Upper lobe of left lung (tissue), 6 donors: ENCODE data around the gene TNN. TPM values are rescaled to one million over a fixed set of nuclear protein-coding genes. Genes with fewer than 3 reads are reported as not detected.

ENCODE experiments used
- ATAC-seq, 2 donors: fragments of 200-7000 bp; cut with Tn5 transposase; one replicate each; pipeline ENCODE4 v1.9.1; 2022; ENCODE audit warnings: mild to moderate bottlenecking in 2 of 2, moderate library complexity in 2 of 2; ENCODE audit not compliant: low FRiP score in 2 of 2
- DNase-seq, 2 donors: peaks; one replicate each; pipeline ENCODE4 v3.0.0-alpha.2; 2019 to 2020
- H3K27ac ChIP-seq, 4 donors: fragments of 200-600 bp; sonication (generic); one replicate each; pipeline ENCODE4 v1.5.1; 2016 to 2019
- H3K27me3 ChIP-seq, 4 donors: fragments of 200-600 bp; sonication (generic); one replicate each; pipeline ENCODE4 v1.5.1; 2017 to 2019
- H3K36me3 ChIP-seq, 4 donors: fragments of 200-600 bp; sonication (generic); one replicate each; pipeline ENCODE4 v1.5.1; 2016 to 2019
- H3K4me1 ChIP-seq, 4 donors: fragments of 200-600 bp; sonication (generic); one replicate each; pipeline ENCODE4 v1.5.1; 2018 to 2019
- H3K4me3 ChIP-seq, 4 donors: fragments of 200-600 bp; sonication (generic); one replicate each; pipeline ENCODE4 v1.5.1; 2017 to 2019; ENCODE audit warnings: mild to moderate bottlenecking in 2 of 4, moderate library complexity in 1 of 4
- H3K9me3 ChIP-seq, 4 donors: fragments of 200-600 bp; sonication (generic); one replicate each; pipeline ENCODE4 v1.5.1; 2018 to 2019
- EP300 ChIP-seq, 4 donors: sonication (generic); formaldehyde crosslinking; IDR thresholded peaks; one replicate each; pipeline ENCODE4 v1.5.1; 2017; ENCODE audit warnings: antibody characterized with exemption in 4 of 4, control low read depth in 2 of 4
- POLR2A ChIP-seq, 4 donors: fragments of 450-650 bp; IDR thresholded peaks; one replicate each; pipeline ENCODE4 v1.5.1; 2016 to 2017; ENCODE audit warnings: antibody characterized with exemption in 4 of 4, mild to moderate bottlenecking in 2 of 4
- POLR2AphosphoS5 ChIP-seq, 2 donors: sonication (generic); formaldehyde crosslinking; IDR thresholded peaks; one replicate each; pipeline ENCODE4 v1.5.1; 2017; ENCODE audit warnings: antibody characterized with exemption in 2 of 2
- WGBS, 2 donors: methylation state at CpG; one replicate each; pipeline ENCODE4 v1.1.5; 2017 to 2018; 5-methylcytosine and 5-hydroxymethylcytosine counted together
- total RNA-seq, 6 donors: library from RNA; depleted of rRNA in 4 of 6; stranded (reverse); fragments of >200 nt in 4 of 6; gene quantifications; one replicate each; pipeline versions ENCODE4 v1.1.0 to v1.2.1, GENCODE V29; 2016 to 2021
- TF ChIP-seq, protein P1 (sequence below), 6 experiments: fragments of 450-650 bp in 4 of 6; fragments of 200-600 bp in 2 of 6; sonication (generic) in 2 of 6; IDR thresholded peaks; one replicate each; pipeline ENCODE4 v1.5.1; 2016 to 2019; ENCODE audit warnings: antibody characterized with exemption in 6 of 6
- donor health status: DM: no; HTN: no; CAD: no; lungs with moderate emphysema.
- donor health status: DM: no; HTN: yes; CAD: no; lungs with severe emphysema.

Gene TNN
- total RNA-seq, 6 donors from 2014 or later, result 0.14 to 1.0 (median 0.16) TPM; not detected in 2

DNA sequence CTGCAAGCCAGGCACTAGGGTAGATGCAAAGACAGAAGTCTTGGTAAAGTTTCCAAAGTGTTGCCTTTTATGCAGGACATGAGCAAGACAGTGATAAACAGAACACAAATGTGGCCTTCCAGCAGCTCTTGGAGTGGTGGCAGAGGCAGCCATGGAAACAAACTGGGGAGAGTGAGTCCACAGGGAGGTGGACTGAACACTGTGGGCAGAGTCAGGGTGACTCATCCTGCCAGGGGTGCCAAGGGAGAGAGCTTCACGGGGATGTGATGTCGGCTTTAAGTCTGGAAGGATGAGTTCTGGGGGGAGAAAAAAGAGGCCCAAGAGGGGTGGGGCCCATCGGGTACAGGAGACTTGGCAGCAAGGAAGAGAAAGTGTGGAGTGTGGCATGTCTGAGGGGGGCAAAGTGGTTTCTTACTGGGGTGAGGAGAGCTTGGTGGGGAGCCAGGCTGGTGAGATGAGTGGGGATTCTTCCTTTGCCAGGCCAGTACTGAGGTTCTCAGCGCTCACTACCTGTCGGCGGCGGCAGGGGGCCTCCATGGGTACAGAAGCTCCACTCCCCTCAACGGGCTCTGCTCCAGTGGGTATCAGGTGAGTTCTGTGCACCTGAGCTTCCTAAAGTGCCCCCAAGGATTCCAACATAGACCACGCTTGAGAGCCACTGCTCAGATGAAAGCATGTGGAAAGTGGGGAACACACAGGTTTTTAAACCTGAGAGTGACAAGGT is 83.1 kb downstream of the TNN start:
- peaks cover 3 to 18% (median 6%) of the 10 kb centered on the region in 4 donors for H3K4me1 ChIP-seq
- 74 to 82% methylated on average over 5 to 9 of the region's 9 CpGs for WGBS, 2 donors
- ATAC-seq (no peak), DNase-seq (peak in 1 of 2 donors; percentile 41)
- TF ChIP-seq POLR2AphosphoS5 (IDR thresholded peaks at IDR 0.05) (no peak), POLR2A (IDR thresholded peaks at IDR 0.05) (no peak), EP300 (IDR thresholded peaks at IDR 0.05) (no peak)
- TF ChIP-seq, protein P1, sequence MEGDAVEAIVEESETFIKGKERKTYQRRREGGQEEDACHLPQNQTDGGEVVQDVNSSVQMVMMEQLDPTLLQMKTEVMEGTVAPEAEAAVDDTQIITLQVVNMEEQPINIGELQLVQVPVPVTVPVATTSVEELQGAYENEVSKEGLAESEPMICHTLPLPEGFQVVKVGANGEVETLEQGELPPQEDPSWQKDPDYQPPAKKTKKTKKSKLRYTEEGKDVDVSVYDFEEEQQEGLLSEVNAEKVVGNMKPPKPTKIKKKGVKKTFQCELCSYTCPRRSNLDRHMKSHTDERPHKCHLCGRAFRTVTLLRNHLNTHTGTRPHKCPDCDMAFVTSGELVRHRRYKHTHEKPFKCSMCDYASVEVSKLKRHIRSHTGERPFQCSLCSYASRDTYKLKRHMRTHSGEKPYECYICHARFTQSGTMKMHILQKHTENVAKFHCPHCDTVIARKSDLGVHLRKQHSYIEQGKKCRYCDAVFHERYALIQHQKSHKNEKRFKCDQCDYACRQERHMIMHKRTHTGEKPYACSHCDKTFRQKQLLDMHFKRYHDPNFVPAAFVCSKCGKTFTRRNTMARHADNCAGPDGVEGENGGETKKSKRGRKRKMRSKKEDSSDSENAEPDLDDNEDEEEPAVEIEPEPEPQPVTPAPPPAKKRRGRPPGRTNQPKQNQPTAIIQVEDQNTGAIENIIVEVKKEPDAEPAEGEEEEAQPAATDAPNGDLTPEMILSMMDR (IDR thresholded peaks at IDR 0.05), result no peak
- no peak overlapping the region for H3K27ac ChIP-seq
- no peak overlapping the region for H3K4me3 ChIP-seq
- no peaks in the 10 kb centered on the region for H3K27me3 ChIP-seq
- no peaks in the 10 kb centered on the region for H3K9me3 ChIP-seq
- H3K36me3 ChIP-seq, result no peaks in the 10 kb centered on the region

DNA sequence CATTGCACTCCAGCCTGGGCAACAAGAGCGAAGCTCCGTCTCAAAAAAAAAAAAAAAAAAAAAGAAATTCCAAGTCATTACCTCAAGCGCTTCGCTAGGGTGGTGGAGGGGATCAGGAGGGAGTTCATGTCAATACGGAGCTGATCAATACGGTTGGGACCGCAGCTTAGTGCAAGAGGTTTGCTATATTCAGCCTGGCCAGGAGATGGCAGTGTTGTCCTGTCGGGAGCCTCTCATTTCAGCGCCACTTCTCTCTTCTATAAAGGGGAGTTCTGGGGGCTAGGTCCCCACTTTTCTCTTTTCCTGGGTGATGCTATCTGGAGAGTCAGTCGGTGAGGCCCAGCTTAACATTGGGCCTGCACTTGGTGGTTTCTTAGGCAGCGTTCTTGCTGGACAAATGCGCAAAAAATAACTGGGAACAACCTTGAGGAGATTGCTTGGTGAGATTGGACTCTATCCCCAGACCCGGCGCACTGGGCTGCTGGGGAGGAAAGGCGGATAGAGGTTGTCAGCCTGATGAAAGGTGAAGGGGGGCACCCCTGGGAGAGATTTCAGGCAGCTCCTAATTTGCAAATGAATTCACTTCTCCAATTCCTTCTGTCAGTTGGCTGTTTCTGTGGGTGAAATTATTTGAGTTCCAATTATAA is 84.5 kb downstream of the TNN start:
- Histone ChIP-seq H3K4me3 (no peak overlapping the region), H3K4me1 (peaks cover 0 to 21% (median 2%) of the 10 kb centered on the region in 4 donors), H3K9me3 (no peaks in the 10 kb centered on the region), H3K36me3 (no peaks in the 10 kb centered on the region), H3K27me3 (no peaks in the 10 kb centered on the region), H3K27ac (no peak overlapping the region)
- TF ChIP-seq POLR2A (IDR thresholded peaks at IDR 0.05), result no peak
- TF ChIP-seq, protein P1 (IDR thresholded peaks at IDR 0.05), result peak; percentile 74 to 88 (median 80)
- ATAC-seq (peak in 1 of 2 donors; percentile 87), DNase-seq (peak in 1 of 2 donors; percentile 47)
- 10 to 12% methylated on average over 15 of the region's 15 CpGs for WGBS, 2 donors

DNA sequence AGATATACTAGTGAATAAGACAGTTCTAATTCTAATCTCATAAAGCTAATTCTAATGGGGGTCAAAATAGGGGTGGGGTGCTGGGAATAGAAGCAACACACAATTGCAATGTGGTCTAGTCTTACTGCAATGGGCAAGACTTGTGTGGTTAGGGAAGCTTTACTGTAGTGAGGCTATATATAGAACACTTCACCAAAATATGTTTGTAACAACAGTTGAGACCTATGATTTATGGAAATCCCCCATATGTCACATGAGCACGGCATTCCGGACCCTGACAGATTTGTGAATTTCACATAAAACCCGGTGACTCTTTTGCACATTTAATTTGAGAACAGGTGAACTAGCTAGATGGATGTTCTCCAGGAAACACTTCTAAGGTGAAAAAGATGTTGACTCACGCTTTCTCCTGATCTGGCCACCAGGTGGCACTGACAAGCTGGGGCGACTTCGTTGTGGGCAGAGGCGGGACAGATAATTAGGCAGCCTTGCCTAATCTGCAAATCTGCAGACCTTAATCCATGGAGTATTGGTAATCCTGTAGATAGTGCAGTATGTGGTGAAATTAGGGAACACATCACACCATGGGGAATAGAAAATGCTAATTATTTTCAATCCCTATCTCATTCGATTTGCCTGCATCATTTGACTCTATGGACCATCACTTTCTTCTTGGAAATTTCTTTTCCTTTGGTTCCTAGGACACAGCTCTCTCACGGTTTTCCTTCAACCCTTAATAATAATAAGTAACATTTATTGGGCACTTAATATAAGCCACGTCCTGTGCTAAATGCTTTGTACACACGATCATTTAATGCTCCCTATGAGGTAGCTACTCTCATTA is 87.2 kb downstream of the TNN start:
- no peak overlapping the region for H3K4me3 ChIP-seq
- no peaks in the 10 kb centered on the region for H3K27me3 ChIP-seq
- peaks cover 0 to 21% (median 2%) of the 10 kb centered on the region in 4 donors for H3K4me1 ChIP-seq
- 22 to 25% methylated on average over 11 of the region's 11 CpGs for WGBS, 2 donors
- no peaks in the 10 kb centered on the region for H3K9me3 ChIP-seq
- ATAC-seq (peak; percentile 63 to 80), DNase-seq (peak in 1 of 2 donors; percentile 75)
- peaks cover 9 to 19% (median 11%) of the 10 kb centered on the region in 4 donors for H3K36me3 ChIP-seq
- H3K27ac ChIP-seq, result no peak overlapping the region
- TF ChIP-seq EP300 (IDR thresholded peaks at IDR 0.05) (no peak), POLR2A (IDR thresholded peaks at IDR 0.05) (no peak), POLR2AphosphoS5 (IDR thresholded peaks at IDR 0.05) (peak in 1 of 2 donors; percentile 26)
- TF ChIP-seq, protein P1 (IDR thresholded peaks at IDR 0.05), result peak; percentile 72 to 91 (median 84)

DNA sequence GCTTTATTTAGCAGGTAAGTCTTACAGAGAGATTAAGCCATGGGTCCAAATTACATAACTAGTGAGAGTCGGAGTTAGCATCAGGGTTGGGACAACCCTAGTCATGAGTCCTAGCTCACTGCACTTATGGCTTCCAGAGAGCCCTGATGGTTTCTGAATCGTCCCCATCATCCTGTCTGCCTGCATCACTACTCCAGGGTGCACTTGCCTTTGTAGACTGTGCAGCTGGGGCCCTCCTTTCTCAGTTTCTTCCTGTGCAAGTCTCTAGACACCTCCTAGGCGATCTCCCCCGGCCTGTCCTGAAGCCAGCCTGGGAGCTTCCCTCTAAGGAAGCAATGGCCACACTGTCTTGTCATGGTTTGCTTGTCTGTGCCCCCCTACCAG is 87.8 kb downstream of the TNN start:
- peaks cover 14 to 25% (median 17%) of the 10 kb centered on the region in 4 donors for H3K36me3 ChIP-seq
- ATAC-seq (no peak), DNase-seq (no peak)
- H3K9me3 ChIP-seq, result no peaks in the 10 kb centered on the region
- H3K4me1 ChIP-seq, result peaks cover 0 to 21% (median 2%) of the 10 kb centered on the region in 4 donors
- H3K4me3 ChIP-seq, result no peak overlapping the region
- peak overlapping the region in 1 of 4 donors; percentile 6 for H3K27ac ChIP-seq
- TF ChIP-seq EP300 (IDR thresholded peaks at IDR 0.05) (no peak), POLR2AphosphoS5 (IDR thresholded peaks at IDR 0.05) (no peak), POLR2A (IDR thresholded peaks at IDR 0.05) (no peak)
- TF ChIP-seq, protein P1 (IDR thresholded peaks at IDR 0.05), result no peak
- no peaks in the 10 kb centered on the region for H3K27me3 ChIP-seq
- WGBS, 2 donors, result 64 to 72% methylated on average over 4 of the region's 4 CpGs
